SK-N-SH (cell line): Measurements from ENCODE around the gene SRRM4. TPM values are rescaled to one million over a fixed set of nuclear protein-coding genes. Genes with fewer than 3 reads are reported as not detected.

Source experiments
- CTCF ChIA-PET: fragments of 300-600, 350-600 bp; formaldehyde crosslinking; extraction: SDS; loops from one replicate; lab custom pipeline; 2021; lab: Yijun Ruan, JAX
- POLR2A ChIA-PET: fragments of 350-600 bp; sonication (Branson Sonifier 250); formaldehyde crosslinking; extraction: SDS; loops from one replicate; lab custom pipeline; 2020; ENCODE audit warnings: antibody characterized with exemption, inconsistent platforms; lab: Yijun Ruan, JAX
- DNase-seq: peaks from one replicate; pipeline ENCODE4 v3.0.0; 2012
- H2AFZ ChIP-seq: fragments of 200-600 bp; sonication (generic); 2 replicates; pipeline ENCODE4 v1.8.1; 2016; ENCODE audit warnings: antibody characterized with exemption, mild to moderate bottlenecking, low read depth
- H3F3A ChIP-seq: fragments of 200-600 bp; sonication (generic); replicated peaks from 2 replicates; pipeline ENCODE3; 2016; ENCODE audit warnings: antibody characterized with exemption, mild to moderate bottlenecking; ENCODE audit not compliant: insufficient read depth
- H3K27ac ChIP-seq, 2 experiments: fragments of 200-500 bp in 1 of 2; fragments of 200-600 bp in 1 of 2; sonication (Bioruptor generic) in 1 of 2; sonication (generic), shearing (Covaris generic) in 1 of 2; 2 replicates each; pipeline versions ENCODE4 v1.5.1 to v1.6.1; 2014 to 2016; ENCODE audit warnings: low read depth in 2 of 2, inconsistent platforms in 1 of 2, low read length in 1 of 2, mild to moderate bottlenecking in 1 of 2, mixed read lengths in 1 of 2
- H3K27me3 ChIP-seq: fragments of 200-600 bp; sonication (generic), shearing (Covaris generic); 2 replicates; pipeline ENCODE4 v1.6.1; 2016; ENCODE audit warnings: mixed run types; ENCODE audit not compliant: insufficient read depth
- H3K36me3 ChIP-seq, 2 experiments: fragments of 200-500 bp in 1 of 2; fragments of 200-600 bp in 1 of 2; sonication (Bioruptor generic) in 1 of 2; sonication (generic) in 1 of 2; replicated peaks in 1 of 2; 2 replicates each; pipeline versions ENCODE3 to v1.5.1; 2014 to 2016; ENCODE audit warnings: low read length in 1 of 2, mild to moderate bottlenecking in 1 of 2; ENCODE audit not compliant: insufficient read depth in 2 of 2, control insufficient read depth in 1 of 2
- H3K4me1 ChIP-seq, 2 experiments: fragments of 200-500 bp in 1 of 2; fragments of 200-600 bp in 1 of 2; sonication (Bioruptor generic) in 1 of 2; sonication (generic), shearing (Covaris generic) in 1 of 2; 2 replicates each; pipeline versions ENCODE4 v1.5.1 to v1.6.1; 2014 to 2016; ENCODE audit warnings: low read depth in 1 of 2, low read length in 1 of 2, mixed run types in 1 of 2; ENCODE audit not compliant: insufficient read depth in 2 of 2, control insufficient read depth in 1 of 2
- H3K4me2 ChIP-seq: fragments of 200-600 bp; sonication (generic), shearing (Covaris generic); 2 replicates; pipeline ENCODE4 v1.6.1; 2017; ENCODE audit warnings: mixed run types
- H3K4me3 ChIP-seq, 2 experiments: fragments of 200-500 bp in 1 of 2; fragments of 200-600 bp in 1 of 2; sonication (Bioruptor generic) in 1 of 2; sonication (generic), shearing (Covaris generic) in 1 of 2; 2 replicates each; pipeline versions ENCODE4 v1.5.1 to v1.8.1; 2014 to 2016; ENCODE audit warnings: low read depth in 2 of 2, inconsistent platforms in 1 of 2, low read length in 1 of 2, mild to moderate bottlenecking in 1 of 2, mixed read lengths in 1 of 2, moderate library complexity in 1 of 2
- H3K79me2 ChIP-seq: fragments of 200-600 bp; sonication (generic); 2 replicates; pipeline ENCODE4 v1.8.1; 2017; ENCODE audit warnings: mild to moderate bottlenecking; ENCODE audit not compliant: insufficient read depth
- H3K9ac ChIP-seq: fragments of 200-600 bp; sonication (generic); 2 replicates; pipeline ENCODE4 v1.6.1; 2017; ENCODE audit warnings: mixed run types
- H3K9me2 ChIP-seq: fragments of 200-600 bp; sonication (generic); 2 replicates; pipeline ENCODE4 v1.6.1; 2017; ENCODE audit warnings: mixed run types
- H3K9me3 ChIP-seq: fragments of 200-600 bp; sonication (generic); 2 replicates; pipeline ENCODE4 v1.6.1; 2017; ENCODE audit warnings: mixed run types, mild to moderate bottlenecking, moderate library complexity
- H4K20me1 ChIP-seq: fragments of 200-600 bp; sonication (generic); 2 replicates; pipeline ENCODE4 v1.6.1; 2017; ENCODE audit warnings: mild to moderate bottlenecking, mixed run types; ENCODE audit not compliant: insufficient read depth
- CHD2 ChIP-seq: fragments of 150-350 bp; IDR thresholded peaks from 2 replicates; pipeline ENCODE4 v1.6.1; 2018; ENCODE audit warnings: low read length; ENCODE audit not compliant: partially characterized antibody
- EP300 ChIP-seq, 2 experiments: IDR thresholded peaks; 2 replicates each; pipeline versions ENCODE4 v1.4.0 to v1.6.1; 2012; ENCODE audit warnings: borderline replicate concordance in 1 of 2, low read depth in 1 of 2, low read length in 1 of 2
- GATA2 ChIP-seq: sonication (generic); formaldehyde crosslinking; IDR thresholded peaks from 2 replicates; pipeline ENCODE4 v1.5.0; 2020; ENCODE audit warnings: mild to moderate bottlenecking, missing genetic modification reagents
- MEF2A ChIP-seq: IDR thresholded peaks from 2 replicates; pipeline ENCODE4 v1.4.0; 2012; ENCODE audit warnings: low read depth, borderline replicate concordance
- NFIC ChIP-seq: IDR thresholded peaks from 2 replicates; pipeline ENCODE4 v1.4.0; 2012; ENCODE audit warnings: borderline replicate concordance
- NRF1 ChIP-seq: IDR thresholded peaks from 2 replicates; pipeline ENCODE4 v1.6.1; 2012; ENCODE audit warnings: low read depth, mild to moderate bottlenecking, low read length
- RAD21 ChIP-seq: IDR thresholded peaks from 2 replicates; pipeline ENCODE4 v1.6.1; 2012; ENCODE audit warnings: mild to moderate bottlenecking, low read length
- RFX5 ChIP-seq: IDR thresholded peaks from 2 replicates; pipeline ENCODE4 v1.6.1; 2012; ENCODE audit warnings: mild to moderate bottlenecking, improper control_type of control experiment, low read length
- RXRA ChIP-seq: IDR thresholded peaks from 2 replicates; pipeline ENCODE4 v1.4.0; 2012; ENCODE audit warnings: low read depth, mild to moderate bottlenecking, borderline replicate concordance
- SIN3A ChIP-seq: IDR thresholded peaks from 2 replicates; pipeline ENCODE4 v1.6.1; 2012; ENCODE audit warnings: low read depth, mild to moderate bottlenecking, low read length, moderate library complexity, borderline replicate concordance
- SMC3 ChIP-seq: IDR thresholded peaks from 2 replicates; pipeline ENCODE4 v1.6.1; 2012; ENCODE audit warnings: low read depth, low read length, improper control_type of control experiment
- TAF1 ChIP-seq: IDR thresholded peaks from 2 replicates; pipeline ENCODE4 v1.6.1; 2012; ENCODE audit warnings: low read depth, mild to moderate bottlenecking, low read length, moderate library complexity, borderline replicate concordance
- WGBS: methylation state at CpG from one replicate; pipeline ENCODE4 v1.1.6; 2017; ENCODE audit warnings: low lambda C conversion rate; 5-methylcytosine and 5-hydroxymethylcytosine counted together
- polyA plus RNA-seq, 3 experiments: library from polyadenylated mRNA; depleted of rRNA; stranded (reverse); fragments of >200 nt; gene quantifications; 2 replicates each; pipeline ENCODE4 v1.2.3, GENCODE V29; 2012
- TF ChIP-seq, protein P1 (sequence below): fragments of 200-600 bp; sonication (generic); IDR thresholded peaks from 2 replicates; pipeline ENCODE4 v1.6.1; 2017; ENCODE audit warnings: antibody characterized with exemption, mild to moderate bottlenecking, moderate library complexity
- TF ChIP-seq, protein P2 (sequence below): fragments of 150-350 bp; IDR thresholded peaks from 2 replicates; pipeline ENCODE4 v1.6.1; 2016; ENCODE audit warnings: mild to moderate bottlenecking, low read depth, low read length
- TF ChIP-seq, protein P3 (sequence below): IDR thresholded peaks from 2 replicates; pipeline ENCODE4 v1.4.0; 2012; ENCODE audit warnings: low read depth, borderline replicate concordance
- TF ChIP-seq, protein P4 (sequence below): IDR thresholded peaks from 2 replicates; pipeline ENCODE4 v1.4.0; 2012; ENCODE audit warnings: low read depth

SRRM4 gene
- polyA plus RNA-seq, 1 of the 3 experiments (the other 2 are of a cell fraction), result 0.03 TPM

DNA sequence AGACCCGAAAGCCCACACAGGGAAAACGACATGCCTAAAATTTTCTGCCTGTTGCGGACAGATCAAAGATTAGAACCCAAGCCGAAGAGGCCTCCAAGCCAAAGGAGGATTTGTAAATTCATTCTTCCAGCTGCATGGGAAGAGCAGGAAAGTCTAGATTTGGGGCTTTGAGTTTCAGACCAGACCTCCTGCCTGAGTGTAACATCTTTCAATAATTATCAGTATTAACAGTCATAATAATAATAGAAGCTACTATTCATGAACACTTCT lies 195.7 kb downstream of the SRRM4 start:
- Histone ChIP-seq H3K27me3 (no peaks in the 10 kb centered on the region), H4K20me1 (no peaks in the 10 kb centered on the region), H2AFZ (no peak overlapping the region), H3K9ac (no peak overlapping the region), H3K4me2 (no peak overlapping the region), H3K27ac (no peak overlapping the region), H3K4me1 (peaks cover 0 to 10% of the 10 kb centered on the region in 2 experiments; a peak in 1 of 4 replicates), H3K4me3 (no peak overlapping the region), H3K9me3 (no peaks in the 10 kb centered on the region), H3F3A (no peaks in the 10 kb centered on the region), H3K79me2 (no peaks in the 10 kb centered on the region), H3K36me3 (no peaks in the 10 kb centered on the region), H3K9me2 (no peaks in the 10 kb centered on the region)
- ChIA-PET POLR2A (no interaction called here), CTCF (interaction anchor here (1.0 kb wide), 1 partner anchor 8 kb away, joined by 3 read pairs; no protein-coding TSS in a partner anchor)
- TF ChIP-seq, protein P1, sequence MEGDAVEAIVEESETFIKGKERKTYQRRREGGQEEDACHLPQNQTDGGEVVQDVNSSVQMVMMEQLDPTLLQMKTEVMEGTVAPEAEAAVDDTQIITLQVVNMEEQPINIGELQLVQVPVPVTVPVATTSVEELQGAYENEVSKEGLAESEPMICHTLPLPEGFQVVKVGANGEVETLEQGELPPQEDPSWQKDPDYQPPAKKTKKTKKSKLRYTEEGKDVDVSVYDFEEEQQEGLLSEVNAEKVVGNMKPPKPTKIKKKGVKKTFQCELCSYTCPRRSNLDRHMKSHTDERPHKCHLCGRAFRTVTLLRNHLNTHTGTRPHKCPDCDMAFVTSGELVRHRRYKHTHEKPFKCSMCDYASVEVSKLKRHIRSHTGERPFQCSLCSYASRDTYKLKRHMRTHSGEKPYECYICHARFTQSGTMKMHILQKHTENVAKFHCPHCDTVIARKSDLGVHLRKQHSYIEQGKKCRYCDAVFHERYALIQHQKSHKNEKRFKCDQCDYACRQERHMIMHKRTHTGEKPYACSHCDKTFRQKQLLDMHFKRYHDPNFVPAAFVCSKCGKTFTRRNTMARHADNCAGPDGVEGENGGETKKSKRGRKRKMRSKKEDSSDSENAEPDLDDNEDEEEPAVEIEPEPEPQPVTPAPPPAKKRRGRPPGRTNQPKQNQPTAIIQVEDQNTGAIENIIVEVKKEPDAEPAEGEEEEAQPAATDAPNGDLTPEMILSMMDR, result no peak
- TF ChIP-seq TAF1 (no peak), SMC3 (no peak), CHD2 (no peak), EP300 (IDR thresholded peaks at IDR 0.05; ENCODE audit: borderline replicate concordance in 1 of 2, low read depth in 1 of 2, low read length in 1 of 2) (no peak), NRF1 (no peak), NFIC (no peak), RAD21 (no peak), RFX5 (no peak), MEF2A (no peak), RXRA (no peak), SIN3A (no peak), GATA2 (no peak)
- TF ChIP-seq, protein P2, sequence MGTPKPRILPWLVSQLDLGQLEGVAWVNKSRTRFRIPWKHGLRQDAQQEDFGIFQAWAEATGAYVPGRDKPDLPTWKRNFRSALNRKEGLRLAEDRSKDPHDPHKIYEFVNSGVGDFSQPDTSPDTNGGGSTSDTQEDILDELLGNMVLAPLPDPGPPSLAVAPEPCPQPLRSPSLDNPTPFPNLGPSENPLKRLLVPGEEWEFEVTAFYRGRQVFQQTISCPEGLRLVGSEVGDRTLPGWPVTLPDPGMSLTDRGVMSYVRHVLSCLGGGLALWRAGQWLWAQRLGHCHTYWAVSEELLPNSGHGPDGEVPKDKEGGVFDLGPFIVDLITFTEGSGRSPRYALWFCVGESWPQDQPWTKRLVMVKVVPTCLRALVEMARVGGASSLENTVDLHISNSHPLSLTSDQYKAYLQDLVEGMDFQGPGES, result no peak
- TF ChIP-seq, protein P3, sequence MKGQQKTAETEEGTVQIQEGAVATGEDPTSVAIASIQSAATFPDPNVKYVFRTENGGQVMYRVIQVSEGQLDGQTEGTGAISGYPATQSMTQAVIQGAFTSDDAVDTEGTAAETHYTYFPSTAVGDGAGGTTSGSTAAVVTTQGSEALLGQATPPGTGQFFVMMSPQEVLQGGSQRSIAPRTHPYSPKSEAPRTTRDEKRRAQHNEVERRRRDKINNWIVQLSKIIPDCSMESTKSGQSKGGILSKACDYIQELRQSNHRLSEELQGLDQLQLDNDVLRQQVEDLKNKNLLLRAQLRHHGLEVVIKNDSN, result no peak
- TF ChIP-seq, protein P4, sequence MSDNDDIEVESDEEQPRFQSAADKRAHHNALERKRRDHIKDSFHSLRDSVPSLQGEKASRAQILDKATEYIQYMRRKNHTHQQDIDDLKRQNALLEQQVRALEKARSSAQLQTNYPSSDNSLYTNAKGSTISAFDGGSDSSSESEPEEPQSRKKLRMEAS, result no peak
- 90% methylated on average over 4 of the region's 4 CpGs for WGBS
- no peak for DNase-seq
